ENCODE data around the gene CELSR1. TPM values are rescaled to one million over a fixed set of nuclear protein-coding genes. Genes with fewer than 3 reads are reported as not detected.
A peak's percentile ranks its signal among the peaks of the same experiment; 100 is the strongest.

Gene CELSR1
- total and polyA plus RNA-seq, 2 of the 13 experiments (the other 11 are each of a cell fraction or from before 2014, with no cell fraction given): 0.78 to 1.8 TPM

DNA sequence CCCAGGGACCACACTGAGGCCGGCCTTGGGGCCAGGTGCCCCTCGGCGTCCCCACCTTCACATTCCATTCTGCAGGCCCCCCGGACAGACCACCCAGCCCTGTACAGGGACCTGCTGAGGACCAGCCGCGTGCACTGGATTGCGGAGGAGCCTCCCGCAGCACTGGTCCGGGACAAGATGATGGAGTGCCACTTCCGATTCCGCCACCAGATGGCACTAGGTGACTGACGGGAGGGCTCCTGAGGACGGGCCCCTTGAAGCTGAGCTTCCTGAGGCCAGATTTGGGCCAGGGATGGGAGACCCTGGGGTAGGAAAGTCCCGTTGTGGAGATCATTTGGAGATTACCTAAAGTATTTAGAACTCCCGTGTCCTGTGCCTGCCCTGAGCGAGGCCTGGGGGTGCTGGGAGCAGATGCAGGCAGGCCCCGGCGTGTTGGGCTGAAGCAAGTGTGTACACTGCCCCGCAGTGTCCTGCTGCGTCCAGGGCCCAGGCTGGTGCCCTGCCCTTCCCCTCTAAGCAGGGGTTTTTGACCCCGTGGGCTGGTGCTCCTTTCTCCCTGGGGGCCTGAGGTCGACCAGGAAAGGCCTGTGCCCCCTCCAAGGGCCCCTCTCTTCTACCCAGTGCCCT, 181.9 kb downstream of the CELSR1 start:
- no peaks in the 10 kb centered on the region for H3K4me1 ChIP-seq (ENCODE audit: insufficient read depth, low read length)
- no peaks in the 10 kb centered on the region for H3K27me3 ChIP-seq (ENCODE audit: control insufficient read depth in 1 of 2, insufficient read depth in 2 of 2, low read length in 2 of 2)
- H3K79me2 ChIP-seq (ENCODE audit: insufficient read depth, low read length): no peaks in the 10 kb centered on the region
- no peak overlapping the region for H3K4me3 ChIP-seq (replicated peaks in 1 of 3; ENCODE audit: insufficient read depth in 1 of 3, low read depth in 2 of 3, low read length in 3 of 3)
- no peak overlapping the region for H3K4me2 ChIP-seq (ENCODE audit: low read depth, low read length)
- no peak overlapping the region for H3K27ac ChIP-seq (ENCODE audit: extremely low read length, insufficient read depth, low read length)
- FAIRE-seq: peak; percentile 39
- in situ Hi-C loops (cut with HindIII; ENCODE audit: extremely low pct_ligation_motif_present, low pct_unique_long_range_greater_than_20kb): loop anchor here (5.0 kb wide), 1 partner anchor 37 kb away; no protein-coding TSS in a partner anchor
- no peaks in the 10 kb centered on the region for H3K9me3 ChIP-seq (ENCODE audit: low read length)
- no peak overlapping the region for H3K9ac ChIP-seq (ENCODE audit: insufficient read depth, low read depth, low read length)
- H4K20me1 ChIP-seq (ENCODE audit: insufficient read depth, low read length): no peaks in the 10 kb centered on the region
- POLR2A ChIA-PET: no interaction called here
- WGBS (ENCODE audit: low lambda C conversion rate): 74% methylated on average over 7 of the region's 22 CpGs
- peak; percentile 74 for ATAC-seq
- intact Hi-C loops (cut with micrococcal nuclease; ENCODE audit: unreplicated experiment): loop anchor here (5.0 kb wide), 1 partner anchor 192 kb away; no protein-coding TSS in a partner anchor
- peaks cover 33 to 62% of the 10 kb centered on the region in 2 experiments for H3K36me3 ChIP-seq (replicated peaks in 1 of 2; ENCODE audit: control insufficient read depth in 1 of 2, insufficient read depth in 2 of 2, low read length in 2 of 2)
- no peak overlapping the region for H2AFZ ChIP-seq (ENCODE audit: low read length)
- CTCF ChIA-PET (ENCODE audit: low intra/inter-chr PET ratio, low total read pairs): interaction anchor here (0.8 to 1.9 kb wide), 3 partner anchors 12 to 187 kb away, joined by 3 to 25 read pairs (median 9); no protein-coding TSS in a partner anchor
- BruUV-seq (replicated peaks): no TSS peak
- DNase-seq (ENCODE audit: low spot score): peak; percentile 37
- TF ChIP-seq, protein P1, sequence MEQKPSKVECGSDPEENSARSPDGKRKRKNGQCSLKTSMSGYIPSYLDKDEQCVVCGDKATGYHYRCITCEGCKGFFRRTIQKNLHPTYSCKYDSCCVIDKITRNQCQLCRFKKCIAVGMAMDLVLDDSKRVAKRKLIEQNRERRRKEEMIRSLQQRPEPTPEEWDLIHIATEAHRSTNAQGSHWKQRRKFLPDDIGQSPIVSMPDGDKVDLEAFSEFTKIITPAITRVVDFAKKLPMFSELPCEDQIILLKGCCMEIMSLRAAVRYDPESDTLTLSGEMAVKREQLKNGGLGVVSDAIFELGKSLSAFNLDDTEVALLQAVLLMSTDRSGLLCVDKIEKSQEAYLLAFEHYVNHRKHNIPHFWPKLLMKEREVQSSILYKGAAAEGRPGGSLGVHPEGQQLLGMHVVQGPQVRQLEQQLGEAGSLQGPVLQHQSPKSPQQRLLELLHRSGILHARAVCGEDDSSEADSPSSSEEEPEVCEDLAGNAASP (CRISPR knock-in tag; IDR thresholded peaks at IDR 0.05; ENCODE audit: borderline replicate concordance): 0 out of 2 replicates have a peak, but pooled peaks have one; percentile 39
- TF ChIP-seq FOXA1 (IDR thresholded peaks at IDR 0.05): no peak
- no peak for TF ChIP-seq FOXA1 (CRISPR knock-in tag; IDR thresholded peaks at IDR 0.05)
- no peak for TF ChIP-seq IRF2 (CRISPR knock-in tag; IDR thresholded peaks at IDR 0.05)
- TF ChIP-seq, protein P2, sequence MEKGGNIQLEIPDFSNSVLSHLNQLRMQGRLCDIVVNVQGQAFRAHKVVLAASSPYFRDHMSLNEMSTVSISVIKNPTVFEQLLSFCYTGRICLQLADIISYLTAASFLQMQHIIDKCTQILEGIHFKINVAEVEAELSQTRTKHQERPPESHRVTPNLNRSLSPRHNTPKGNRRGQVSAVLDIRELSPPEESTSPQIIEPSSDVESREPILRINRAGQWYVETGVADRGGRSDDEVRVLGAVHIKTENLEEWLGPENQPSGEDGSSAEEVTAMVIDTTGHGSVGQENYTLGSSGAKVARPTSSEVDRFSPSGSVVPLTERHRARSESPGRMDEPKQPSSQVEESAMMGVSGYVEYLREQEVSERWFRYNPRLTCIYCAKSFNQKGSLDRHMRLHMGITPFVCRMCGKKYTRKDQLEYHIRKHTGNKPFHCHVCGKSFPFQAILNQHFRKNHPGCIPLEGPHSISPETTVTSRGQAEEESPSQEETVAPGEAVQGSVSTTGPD (CRISPR knock-in tag; IDR thresholded peaks at IDR 0.05): no peak
- TF ChIP-seq SETDB1 (CRISPR knock-in tag; IDR thresholded peaks at IDR 0.05; ENCODE audit: borderline replicate concordance): no peak
- TF ChIP-seq, protein P3, sequence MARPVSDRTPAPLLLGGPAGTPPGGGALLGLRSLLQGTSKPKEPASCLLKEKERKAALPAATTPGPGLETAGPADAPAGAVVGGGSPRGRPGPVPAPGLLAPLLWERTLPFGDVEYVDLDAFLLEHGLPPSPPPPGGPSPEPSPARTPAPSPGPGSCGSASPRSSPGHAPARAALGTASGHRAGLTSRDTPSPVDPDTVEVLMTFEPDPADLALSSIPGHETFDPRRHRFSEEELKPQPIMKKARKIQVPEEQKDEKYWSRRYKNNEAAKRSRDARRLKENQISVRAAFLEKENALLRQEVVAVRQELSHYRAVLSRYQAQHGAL (CRISPR knock-in tag; IDR thresholded peaks at IDR 0.05; ENCODE audit: not compliant biosample characterization): no peak
- TF ChIP-seq, protein P4, sequence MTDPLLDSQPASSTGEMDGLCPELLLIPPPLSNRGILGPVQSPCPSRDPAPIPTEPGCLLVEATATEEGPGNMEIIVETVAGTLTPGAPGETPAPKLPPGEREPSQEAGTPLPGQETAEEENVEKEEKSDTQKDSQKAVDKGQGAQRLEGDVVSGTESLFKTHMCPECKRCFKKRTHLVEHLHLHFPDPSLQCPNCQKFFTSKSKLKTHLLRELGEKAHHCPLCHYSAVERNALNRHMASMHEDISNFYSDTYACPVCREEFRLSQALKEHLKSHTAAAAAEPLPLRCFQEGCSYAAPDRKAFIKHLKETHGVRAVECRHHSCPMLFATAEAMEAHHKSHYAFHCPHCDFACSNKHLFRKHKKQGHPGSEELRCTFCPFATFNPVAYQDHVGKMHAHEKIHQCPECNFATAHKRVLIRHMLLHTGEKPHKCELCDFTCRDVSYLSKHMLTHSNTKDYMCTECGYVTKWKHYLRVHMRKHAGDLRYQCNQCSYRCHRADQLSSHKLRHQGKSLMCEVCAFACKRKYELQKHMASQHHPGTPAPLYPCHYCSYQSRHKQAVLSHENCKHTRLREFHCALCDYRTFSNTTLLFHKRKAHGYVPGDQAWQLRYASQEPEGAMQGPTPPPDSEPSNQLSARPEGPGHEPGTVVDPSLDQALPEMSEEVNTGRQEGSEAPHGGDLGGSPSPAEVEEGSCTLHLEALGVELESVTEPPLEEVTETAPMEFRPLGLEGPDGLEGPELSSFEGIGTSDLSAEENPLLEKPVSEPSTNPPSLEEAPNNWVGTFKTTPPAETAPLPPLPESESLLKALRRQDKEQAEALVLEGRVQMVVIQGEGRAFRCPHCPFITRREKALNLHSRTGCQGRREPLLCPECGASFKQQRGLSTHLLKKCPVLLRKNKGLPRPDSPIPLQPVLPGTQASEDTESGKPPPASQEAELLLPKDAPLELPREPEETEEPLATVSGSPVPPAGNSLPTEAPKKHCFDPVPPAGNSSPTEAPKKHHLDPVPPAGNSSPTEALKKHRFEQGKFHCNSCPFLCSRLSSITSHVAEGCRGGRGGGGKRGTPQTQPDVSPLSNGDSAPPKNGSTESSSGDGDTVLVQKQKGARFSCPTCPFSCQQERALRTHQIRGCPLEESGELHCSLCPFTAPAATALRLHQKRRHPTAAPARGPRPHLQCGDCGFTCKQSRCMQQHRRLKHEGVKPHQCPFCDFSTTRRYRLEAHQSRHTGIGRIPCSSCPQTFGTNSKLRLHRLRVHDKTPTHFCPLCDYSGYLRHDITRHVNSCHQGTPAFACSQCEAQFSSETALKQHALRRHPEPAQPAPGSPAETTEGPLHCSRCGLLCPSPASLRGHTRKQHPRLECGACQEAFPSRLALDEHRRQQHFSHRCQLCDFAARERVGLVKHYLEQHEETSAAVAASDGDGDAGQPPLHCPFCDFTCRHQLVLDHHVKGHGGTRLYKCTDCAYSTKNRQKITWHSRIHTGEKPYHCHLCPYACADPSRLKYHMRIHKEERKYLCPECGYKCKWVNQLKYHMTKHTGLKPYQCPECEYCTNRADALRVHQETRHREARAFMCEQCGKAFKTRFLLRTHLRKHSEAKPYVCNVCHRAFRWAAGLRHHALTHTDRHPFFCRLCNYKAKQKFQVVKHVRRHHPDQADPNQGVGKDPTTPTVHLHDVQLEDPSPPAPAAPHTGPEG (CRISPR knock-in tag; IDR thresholded peaks at IDR 0.05): no peak
- no peak for TF ChIP-seq ZNF761 (CRISPR knock-in tag; conservative IDR thresholded peaks at IDR 0.05)
- TF ChIP-seq THYN1 (CRISPR knock-in tag; IDR thresholded peaks at IDR 0.05; ENCODE audit: borderline replicate concordance, low read depth): no peak
- no peak for TF ChIP-seq SP5 (CRISPR knock-in tag; IDR thresholded peaks at IDR 0.05; ENCODE audit: borderline replicate concordance, low read depth)
- no peak for TF ChIP-seq ISX (CRISPR knock-in tag; conservative IDR thresholded peaks at IDR 0.05)
- TF ChIP-seq ZFP82 (CRISPR knock-in tag; IDR thresholded peaks at IDR 0.05; ENCODE audit: borderline replicate concordance): no peak
